HAP-1 (cell line): ENCODE data around the gene CYLD.

Source experiments
- DNase-seq, 2 experiments: peaks; one replicate each; pipeline ENCODE4 v3.0.0-alpha.2; 2016 to 2020; ENCODE audit warnings: low spot score in 2 of 2
- H3K27me3 ChIP-seq: fragments of 250-450 bp; sonication (Bioruptor Pico); 2 replicates; pipeline ENCODE4 v1.5.1; 2020; ENCODE audit warnings: low read depth, mild to moderate bottlenecking, moderate library complexity
- H3K36me3 ChIP-seq: fragments of 250-450 bp; sonication (Bioruptor Pico); replicated peaks from 2 replicates; pipeline ENCODE4 v1.5.1; 2020; ENCODE audit warnings: mild to moderate bottlenecking
- H3K4me1 ChIP-seq: fragments of 250-450 bp; sonication (Bioruptor Pico); 2 replicates; pipeline ENCODE4 v1.5.1; 2020; ENCODE audit warnings: mild to moderate bottlenecking
- H3K4me3 ChIP-seq: fragments of 250-450 bp; sonication (Bioruptor Pico); 2 replicates; pipeline ENCODE4 v1.5.1; 2020; ENCODE audit warnings: mild to moderate bottlenecking, moderate library complexity
- H3K9me3 ChIP-seq: fragments of 250-450 bp; sonication (Bioruptor Pico); 2 replicates; pipeline ENCODE4 v1.5.1; 2020; ENCODE audit warnings: mild to moderate bottlenecking, moderate library complexity
- in situ Hi-C: fragments of 300-500 bp; cut with MboI; formaldehyde crosslinking; loops from 3 replicates; pipeline ENCODE4 v1.14.3; 2020; ENCODE audit warnings: low sequenced_read_pairs, inconsistent platforms, mixed read lengths

CYLD gene

DNA sequence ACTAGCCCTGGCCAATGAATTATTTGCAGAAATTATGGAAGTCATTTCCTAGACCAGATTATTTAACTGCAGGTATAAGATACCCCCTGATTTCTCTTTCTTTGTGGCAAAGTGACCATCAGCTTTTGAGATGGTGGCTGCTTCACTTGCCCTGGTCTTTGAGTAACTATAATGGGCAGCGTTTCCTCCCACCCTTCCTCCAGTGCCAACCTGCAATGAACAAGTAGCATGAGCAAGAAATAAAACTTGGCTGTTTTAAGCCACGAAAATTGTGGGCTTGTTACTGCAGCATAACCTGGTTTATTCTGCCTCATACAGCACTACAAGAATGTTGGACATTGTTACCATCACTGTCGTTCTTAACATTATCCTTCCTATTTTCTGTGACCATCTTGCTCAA lies 105.3 kb downstream of the CYLD start:
- in situ Hi-C loops = no loop called here
- no peaks in the 10 kb centered on the region for H3K36me3 ChIP-seq
- no peak for DNase-seq

DNA sequence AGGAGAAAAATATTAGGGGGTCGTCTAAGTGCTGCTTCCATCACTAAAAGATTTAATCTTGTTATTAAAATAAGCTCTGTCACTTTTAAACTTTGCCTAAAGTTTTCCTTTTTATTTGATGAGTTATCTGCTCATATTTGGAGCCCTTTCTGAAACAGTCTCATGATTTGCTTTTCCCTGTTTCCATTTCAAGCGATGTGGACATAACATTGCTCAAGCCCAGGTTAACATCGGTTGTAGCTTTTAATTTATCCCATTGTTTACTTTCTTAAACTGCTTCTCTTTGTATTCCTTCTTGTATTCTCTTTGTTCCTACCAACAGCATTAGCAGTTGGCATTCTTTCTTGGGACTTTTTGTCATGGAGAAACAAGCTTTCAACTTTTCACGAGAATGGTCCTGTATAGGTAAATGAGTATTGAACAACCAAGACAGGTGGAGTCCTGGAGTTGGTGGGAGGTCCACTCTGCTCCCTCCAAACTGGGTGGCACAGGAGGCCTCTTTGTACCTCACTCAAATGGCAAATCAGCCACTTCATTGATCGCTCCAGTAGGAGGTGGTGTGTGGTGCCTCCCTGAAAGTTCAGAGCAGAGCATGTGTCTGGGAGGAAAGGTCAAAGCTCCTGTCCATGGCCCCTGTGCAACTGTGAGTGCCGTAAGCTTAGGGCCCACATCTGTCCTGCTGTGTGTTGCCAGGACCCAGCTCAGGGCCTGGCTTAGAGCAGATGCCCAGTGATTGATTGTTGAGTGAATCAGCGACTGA lies 107.0 kb downstream of the CYLD start:
- H3K36me3 ChIP-seq = no peaks in the 10 kb centered on the region
- in situ Hi-C loops = no loop called here
- H3K27me3 ChIP-seq = peaks cover 6% of the 10 kb centered on the region; the same call in 1 of the 2 replicates
- no peaks in the 10 kb centered on the region for H3K9me3 ChIP-seq
- DNase-seq = no peak
- H3K4me3 ChIP-seq = no peak overlapping the region
- H3K4me1 ChIP-seq = no peaks in the 10 kb centered on the region

More for the DNA sequence above, 105.3 kb downstream of the CYLD start:
- Histone ChIP-seq H3K4me1 (no peaks in the 10 kb centered on the region), H3K4me3 (no peak overlapping the region), H3K9me3 (no peaks in the 10 kb centered on the region), H3K27me3 (peaks cover 4% of the 10 kb centered on the region; the same call in 1 of the 2 replicates)
